Lower lobe of right lung (tissue), 2 donors: Measurements from ENCODE around the gene DENND1B. TPM values are rescaled to one million over a fixed set of nuclear protein-coding genes. Genes with fewer than 3 reads are reported as not detected.

Source experiments
- ATAC-seq, 2 donors: fragments of 200-7000 bp; cut with Tn5 transposase; one replicate each; pipeline ENCODE4 v1.9.1; 2020 to 2022; ENCODE audit warnings: mild to moderate bottlenecking in 2 of 2, moderate library complexity in 2 of 2
- DNase-seq: peaks from one replicate; pipeline ENCODE4 v3.0.0-alpha.2; 2020
- H3K27ac ChIP-seq: fragments of 200-600 bp; one replicate; pipeline ENCODE4 v1.8.0; 2022
- H3K27me3 ChIP-seq: fragments of 200-600 bp; one replicate; pipeline ENCODE4 v1.8.0; 2022; ENCODE audit warnings: low read depth
- H3K36me3 ChIP-seq: fragments of 200-600 bp; one replicate; pipeline ENCODE4 v1.8.0; 2022; ENCODE audit warnings: mild to moderate bottlenecking
- H3K4me1 ChIP-seq: fragments of 200-600 bp; one replicate; pipeline ENCODE4 v1.8.0; 2022
- H3K4me3 ChIP-seq: fragments of 200-600 bp; one replicate; pipeline ENCODE4 v1.8.0; 2022; ENCODE audit warnings: mild to moderate bottlenecking
- H3K9me3 ChIP-seq: fragments of 200-600 bp; one replicate; pipeline ENCODE4 v1.8.0; 2022
- CTCF ChIP-seq: fragments of 200-600 bp; IDR thresholded peaks from one replicate; pipeline ENCODE4 v1.8.0; 2022; ENCODE audit warnings: antibody characterized with exemption, mild to moderate bottlenecking
- intact Hi-C: fragments of 100-400 bp; cut with DNase I; formaldehyde crosslinking; loops from one replicate; pipeline ENCODE4 v1.11.0; 2022
- total RNA-seq: library from RNA; stranded (reverse); fragmentation: NEBNext Ultra II Directional; extraction: Animal tissue kit (Norgen Biotek cat#: 25700); gene quantifications from one replicate; pipeline ENCODE4 v1.2.1, GENCODE V29; 2021
- donor health status: DM: no; HTN: yes; CAD: no; lungs with severe emphysema.

Gene DENND1B
- total RNA-seq, 1 donor from 2014 or later, result 25.6 TPM

GRCh38 chr1:197467881-197468280, 307.4 kb downstream of the DENND1B start:
- ATAC-seq, result no peak

GRCh38 chr1:197466813-197467212, 308.5 kb downstream of the DENND1B start:
- Histone ChIP-seq H3K9me3 (no peaks in the 10 kb centered on the region), H3K4me3 (no peak overlapping the region), H3K27ac (no peak overlapping the region), H3K27me3 (no peaks in the 10 kb centered on the region), H3K4me1 (no peaks in the 10 kb centered on the region), H3K36me3 (no peaks in the 10 kb centered on the region)
- DNase-seq (no peak), ATAC-seq (no peak)
- TF ChIP-seq CTCF, result no peak
- intact Hi-C loops, result no loop called here

More at GRCh38 chr1:197467881-197468280, 307.4 kb downstream of the DENND1B start:
- TF ChIP-seq CTCF, result no peak
- Histone ChIP-seq H3K27me3 (no peaks in the 10 kb centered on the region), H3K4me3 (no peak overlapping the region), H3K27ac (no peak overlapping the region), H3K36me3 (no peaks in the 10 kb centered on the region), H3K4me1 (no peaks in the 10 kb centered on the region), H3K9me3 (no peaks in the 10 kb centered on the region)
- intact Hi-C loops, result no loop called here
- no peak for DNase-seq

- intact Hi-C loops, result no loop called here
- H3K4me1 ChIP-seq, result no peaks in the 10 kb centered on the region
- H3K27ac ChIP-seq, result no peak overlapping the region
- no peaks in the 10 kb centered on the region for H3K9me3 ChIP-seq
- ATAC-seq (no peak), DNase-seq (no peak)
- TF ChIP-seq CTCF, result no peak
- H3K27me3 ChIP-seq, result no peaks in the 10 kb centered on the region
- H3K36me3 ChIP-seq, result no peaks in the 10 kb centered on the region
- no peak overlapping the region for H3K4me3 ChIP-seq
Measured at GRCh38 chr1:197465528-197466327, 309.6 kb downstream of the DENND1B start.

- intact Hi-C loops, result no loop called here
- TF ChIP-seq CTCF, result no peak
- ATAC-seq, result peak; percentile 59 to 75
- Histone ChIP-seq H3K27me3 (no peaks in the 10 kb centered on the region), H3K4me1 (no peaks in the 10 kb centered on the region), H3K4me3 (no peak overlapping the region), H3K36me3 (no peaks in the 10 kb centered on the region), H3K9me3 (no peaks in the 10 kb centered on the region), H3K27ac (no peak overlapping the region)
- no peak for DNase-seq
Measured at GRCh38 chr1:197464044-197464443, 311.2 kb downstream of the DENND1B start.

- no peak overlapping the region for H3K27ac ChIP-seq
- no peak for ATAC-seq
- H3K4me3 ChIP-seq, result no peak overlapping the region
- no peaks in the 10 kb centered on the region for H3K9me3 ChIP-seq
- no peaks in the 10 kb centered on the region for H3K36me3 ChIP-seq
- intact Hi-C loops, result no loop called here
- no peaks in the 10 kb centered on the region for H3K4me1 ChIP-seq
- TF ChIP-seq CTCF, result no peak
- no peak for DNase-seq
- H3K27me3 ChIP-seq, result no peaks in the 10 kb centered on the region
Measured at GRCh38 chr1:197463142-197463541, 312.1 kb downstream of the DENND1B start.
